GM12874 (cell line): ENCODE results near the gene C19orf47.

ENCODE experiments used
- TF ChIP-seq, protein P1 (sequence below): IDR thresholded peaks from 2 replicates; pipeline ENCODE4 v1.5.1; 2011; ENCODE audit warnings: low read depth, mild to moderate bottlenecking, control low read depth, low read length, moderate library complexity; ENCODE audit not compliant: insufficient read depth

C19orf47 gene

DNA sequence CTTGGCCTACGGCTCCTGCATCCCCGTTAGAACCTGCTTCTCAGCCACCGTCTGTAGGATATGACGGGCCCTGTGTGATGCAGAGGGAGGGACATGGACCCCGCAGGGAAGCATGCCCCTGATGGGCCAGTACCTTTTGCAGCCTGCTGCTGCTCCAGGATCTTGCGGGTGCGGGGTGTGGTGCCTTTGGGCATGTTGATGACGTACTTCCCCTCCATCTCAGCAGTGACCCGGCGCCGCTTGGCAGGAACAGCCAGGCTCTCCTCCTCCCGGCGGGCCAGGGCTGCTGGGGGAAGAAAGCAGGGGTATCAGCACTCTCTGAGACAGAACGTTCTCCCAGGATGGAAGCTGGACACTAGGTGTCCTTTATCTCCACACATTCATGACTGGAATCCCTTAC lies 22.0 kb downstream of the C19orf47 start:
- TF ChIP-seq, protein P1, sequence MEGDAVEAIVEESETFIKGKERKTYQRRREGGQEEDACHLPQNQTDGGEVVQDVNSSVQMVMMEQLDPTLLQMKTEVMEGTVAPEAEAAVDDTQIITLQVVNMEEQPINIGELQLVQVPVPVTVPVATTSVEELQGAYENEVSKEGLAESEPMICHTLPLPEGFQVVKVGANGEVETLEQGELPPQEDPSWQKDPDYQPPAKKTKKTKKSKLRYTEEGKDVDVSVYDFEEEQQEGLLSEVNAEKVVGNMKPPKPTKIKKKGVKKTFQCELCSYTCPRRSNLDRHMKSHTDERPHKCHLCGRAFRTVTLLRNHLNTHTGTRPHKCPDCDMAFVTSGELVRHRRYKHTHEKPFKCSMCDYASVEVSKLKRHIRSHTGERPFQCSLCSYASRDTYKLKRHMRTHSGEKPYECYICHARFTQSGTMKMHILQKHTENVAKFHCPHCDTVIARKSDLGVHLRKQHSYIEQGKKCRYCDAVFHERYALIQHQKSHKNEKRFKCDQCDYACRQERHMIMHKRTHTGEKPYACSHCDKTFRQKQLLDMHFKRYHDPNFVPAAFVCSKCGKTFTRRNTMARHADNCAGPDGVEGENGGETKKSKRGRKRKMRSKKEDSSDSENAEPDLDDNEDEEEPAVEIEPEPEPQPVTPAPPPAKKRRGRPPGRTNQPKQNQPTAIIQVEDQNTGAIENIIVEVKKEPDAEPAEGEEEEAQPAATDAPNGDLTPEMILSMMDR: no peak

GRCh38 chr19:40323705-40324104 lies 24.5 kb downstream of the C19orf47 start:
- TF ChIP-seq, protein P1: no peak

DNA sequence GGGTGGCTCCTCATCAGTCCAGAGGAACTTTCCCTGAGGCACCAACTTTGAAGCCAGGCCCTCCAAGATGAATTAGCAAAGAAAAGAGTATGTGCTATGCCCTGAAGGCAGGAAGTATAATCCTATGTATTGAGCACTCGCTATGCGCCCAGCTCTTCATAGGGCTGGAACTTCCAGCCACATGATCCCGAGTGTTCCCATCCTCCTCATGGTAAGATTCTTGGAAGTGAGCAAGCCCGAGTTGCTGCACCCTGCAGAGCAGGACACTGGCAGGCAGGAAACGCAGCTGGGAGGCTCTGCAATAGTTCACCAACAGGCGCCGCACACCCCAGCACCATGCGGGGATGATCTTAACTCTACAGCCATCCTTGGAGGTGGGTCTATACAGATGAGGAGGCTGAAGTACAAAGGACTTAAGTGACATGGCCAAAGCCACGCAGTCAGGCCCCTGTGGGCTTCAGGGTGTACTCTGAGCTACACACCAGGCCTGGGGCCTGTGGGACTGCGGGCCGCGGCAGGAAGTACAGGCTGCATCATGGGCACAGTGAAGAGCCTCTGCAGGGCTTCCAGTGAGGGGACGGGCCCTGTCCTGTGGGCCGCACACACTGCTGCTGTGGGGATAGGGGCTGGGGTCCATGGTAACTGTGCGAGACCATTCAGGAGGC lies 25.1 kb downstream of the C19orf47 start:
- TF ChIP-seq, protein P1: no peak

- TF ChIP-seq, protein P1: no peak
Observed at GRCh38 chr19:40322271-40322610, 26.0 kb downstream of the C19orf47 start.

- TF ChIP-seq, protein P1: no peak
Observed at GRCh38 chr19:40321566-40322270, 26.5 kb downstream of the C19orf47 start.

DNA sequence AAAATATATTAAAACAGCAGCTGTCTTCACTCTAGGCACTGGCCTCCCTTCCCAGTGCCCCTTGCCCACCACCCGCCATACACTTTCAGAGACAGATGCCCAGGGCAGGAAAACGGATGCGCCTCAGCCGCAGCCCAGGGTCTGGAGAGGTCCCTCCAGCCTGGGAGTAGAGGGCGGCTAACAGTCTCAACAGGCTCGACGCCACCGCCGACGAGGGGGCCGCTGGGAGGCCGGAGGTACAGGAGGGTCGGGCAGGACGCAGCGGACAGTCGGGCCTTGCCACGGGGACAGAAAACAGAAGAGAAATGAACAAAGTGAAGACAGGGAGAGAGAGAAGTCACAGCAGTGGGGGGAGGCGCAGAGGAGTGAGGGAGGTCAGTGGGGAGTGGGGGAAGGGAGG lies 27.1 kb downstream of the C19orf47 start:
- TF ChIP-seq, protein P1: no peak

- TF ChIP-seq, protein P1: no peak
Observed at GRCh38 chr19:40320558-40320935, 27.6 kb downstream of the C19orf47 start.
